Endothelial cell of umbilical vein (primary cell): ENCODE measurements around the gene PPY.

Source experiments
- CTCF ChIP-seq, 2 donors: IDR thresholded peaks; 1 replicate in 1 of 2; 2 replicates in 1 of 2; pipeline ENCODE4 v1.5.1; 2011; ENCODE audit warnings: low read length in 2 of 2, mild to moderate bottlenecking in 2 of 2, moderate library complexity in 2 of 2, control low read depth in 1 of 2, inconsistent platforms in 1 of 2, low read depth in 1 of 2; ENCODE audit not compliant: insufficient read depth in 1 of 2; ENCODE audit errors: extremely low read depth in 1 of 2
- EZH2 ChIP-seq: IDR thresholded peaks from 2 replicates; pipeline ENCODE4 v1.6.1; 2012; ENCODE audit warnings: borderline replicate concordance, low read depth, mild to moderate bottlenecking, moderate library complexity, low read length, inconsistent platforms; ENCODE audit not compliant: severe bottlenecking
- FOS ChIP-seq: IDR thresholded peaks from 2 replicates; pipeline ENCODE4 v1.6.1; 2011; ENCODE audit warnings: mild to moderate bottlenecking, low read length, moderate library complexity, borderline replicate concordance; ENCODE audit not compliant: insufficient read depth
- GATA2 ChIP-seq: IDR thresholded peaks from 2 replicates; pipeline ENCODE4 v1.7.0; 2011; ENCODE audit warnings: low read depth, mild to moderate bottlenecking, moderate library complexity, mixed read lengths, low read length; ENCODE audit not compliant: insufficient read length, insufficient read depth
- JUN ChIP-seq: IDR thresholded peaks from 2 replicates; pipeline ENCODE4 v1.6.1; 2011; ENCODE audit warnings: borderline replicate concordance, low read depth; ENCODE audit not compliant: insufficient read length, insufficient read depth
- MAX ChIP-seq: IDR thresholded peaks from 2 replicates; pipeline ENCODE4 v1.6.1; 2011; ENCODE audit not compliant: insufficient read depth, insufficient read length
- MYC ChIP-seq: IDR thresholded peaks from one replicate; pipeline ENCODE4 v1.6.1; 2011; ENCODE audit warnings: mild to moderate bottlenecking, low read depth, low read length
- POLR2A ChIP-seq: IDR thresholded peaks from 2 replicates; pipeline ENCODE4 v1.6.1; 2012; ENCODE audit warnings: low read depth, mild to moderate bottlenecking, control low read depth, low read length
- POLR2AphosphoS5 ChIP-seq: IDR thresholded peaks from 2 replicates; pipeline ENCODE4 v1.6.1; 2012; ENCODE audit warnings: low read depth, mild to moderate bottlenecking, control low read depth, low read length, moderate library complexity; ENCODE audit not compliant: insufficient read depth

- TF ChIP-seq EZH2 (no peak), CTCF (IDR thresholded peaks at IDR 0.05; ENCODE audit: extremely low read depth in 1 of 2, insufficient read depth in 1 of 2, low read depth in 1 of 2, low read length in 2 of 2) (no peak), POLR2A (no peak), POLR2AphosphoS5 (no peak), JUN (no peak), MAX (no peak), FOS (no peak), GATA2 (no peak), MYC (no peak)
Observed at GRCh38 chr17:43988301-43988700, 46.0 kb upstream of the PPY start.
